Hepatocyte (in vitro differentiated cells): ENCODE results near the gene ASTN2.

Source experiments
- CTCF ChIP-seq: fragments of 200-600 bp; sonication (generic); IDR thresholded peaks from 2 replicates; pipeline ENCODE4 v1.5.1; 2016; ENCODE audit warnings: antibody characterized with exemption, mild to moderate bottlenecking; ENCODE audit not compliant: poor library complexity
- EZH2 ChIP-seq: fragments of 200-600 bp; sonication (generic); IDR thresholded peaks from 2 replicates; pipeline ENCODE4 v1.6.1; 2016; ENCODE audit warnings: antibody characterized with exemption, mild to moderate bottlenecking, borderline replicate concordance
- EZH2phosphoT487 ChIP-seq: fragments of 200-600 bp; sonication (generic); IDR thresholded peaks from one replicate; pipeline ENCODE4 v1.6.1; 2018; ENCODE audit warnings: antibody characterized with exemption, mild to moderate bottlenecking, low read depth, moderate library complexity; ENCODE audit not compliant: unreplicated experiment, severe bottlenecking

GRCh38 chr9:116741086-116741740, 673.6 kb downstream of the ASTN2 start:
- no peak for TF ChIP-seq CTCF
- TF ChIP-seq EZH2, result no peak
- no peak for TF ChIP-seq EZH2phosphoT487
